HL-60/S4 treated with retinoic acid at 250 ng/mL for 4 days and 3 days (cell line): Measurements from ENCODE around the gene CNNM2.
"Not testable (repeated sequence)": the region's sequence is repeated elsewhere in the genome, so short reads cannot be mapped to it uniquely, and the experiment has no call there.

ENCODE experiments used
- in situ Hi-C: fragments of 300-500 bp; cut with MboI; formaldehyde crosslinking; loops from 2 replicates; pipeline ENCODE4 v1.7.0; 2022; ENCODE audit warnings: low sequenced_read_pairs

The CNNM2 gene

DNA sequence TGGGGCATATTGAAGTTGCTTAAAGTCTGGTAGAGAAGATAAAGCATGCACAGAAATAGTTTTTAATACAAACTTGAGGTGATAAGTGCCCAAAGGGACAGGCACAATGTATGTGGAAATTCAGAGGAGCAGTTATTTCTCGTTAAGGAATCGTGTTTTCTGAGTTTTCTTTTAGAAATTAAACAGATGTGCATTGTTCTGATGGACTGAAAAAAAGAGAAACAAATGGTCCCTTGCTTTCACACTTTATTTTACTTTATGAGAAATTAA is 45.6 kb downstream of the CNNM2 start:
- in situ Hi-C loops: no loop called here

DNA sequence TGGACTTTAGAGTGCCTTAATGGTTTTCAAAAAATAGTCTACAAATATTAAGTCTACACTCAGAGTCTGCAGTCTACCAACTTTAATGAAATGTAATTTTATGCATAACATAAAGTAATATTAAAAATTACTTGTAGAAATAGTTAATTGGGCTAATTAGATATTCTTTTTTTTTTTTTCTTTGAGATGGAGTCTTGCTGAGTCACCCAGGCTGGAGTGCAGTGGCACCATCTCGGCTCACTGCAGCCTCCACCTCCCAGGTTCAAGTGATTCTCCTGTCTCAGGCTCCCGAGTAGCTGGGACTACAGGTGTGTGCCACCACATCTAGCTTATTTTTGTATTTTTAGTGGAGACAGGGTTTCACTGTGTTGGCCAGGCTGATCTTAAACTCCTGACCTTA is 46.0 kb downstream of the CNNM2 start:
- in situ Hi-C loops: not testable (repeated sequence)

DNA sequence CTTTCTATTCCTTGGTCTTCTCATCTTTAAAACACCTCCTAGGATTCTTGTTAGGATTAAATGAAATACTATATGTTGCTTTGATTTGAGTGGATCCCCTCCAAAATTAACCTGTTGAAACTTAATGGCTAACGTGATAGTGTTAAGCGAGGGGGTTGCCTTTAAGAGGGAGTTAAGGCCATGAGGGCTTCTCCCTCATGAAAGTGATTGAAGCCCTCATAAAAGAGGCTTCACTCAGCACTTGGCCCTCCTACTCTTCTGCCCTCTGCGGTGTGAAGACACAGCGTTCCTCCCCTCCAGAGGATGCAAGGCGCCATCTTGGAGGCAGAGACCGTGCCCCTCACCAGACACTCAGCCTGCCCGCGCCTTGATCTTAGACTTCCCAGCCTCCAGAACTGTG is 46.6 kb downstream of the CNNM2 start:
- in situ Hi-C loops: no loop called here

DNA sequence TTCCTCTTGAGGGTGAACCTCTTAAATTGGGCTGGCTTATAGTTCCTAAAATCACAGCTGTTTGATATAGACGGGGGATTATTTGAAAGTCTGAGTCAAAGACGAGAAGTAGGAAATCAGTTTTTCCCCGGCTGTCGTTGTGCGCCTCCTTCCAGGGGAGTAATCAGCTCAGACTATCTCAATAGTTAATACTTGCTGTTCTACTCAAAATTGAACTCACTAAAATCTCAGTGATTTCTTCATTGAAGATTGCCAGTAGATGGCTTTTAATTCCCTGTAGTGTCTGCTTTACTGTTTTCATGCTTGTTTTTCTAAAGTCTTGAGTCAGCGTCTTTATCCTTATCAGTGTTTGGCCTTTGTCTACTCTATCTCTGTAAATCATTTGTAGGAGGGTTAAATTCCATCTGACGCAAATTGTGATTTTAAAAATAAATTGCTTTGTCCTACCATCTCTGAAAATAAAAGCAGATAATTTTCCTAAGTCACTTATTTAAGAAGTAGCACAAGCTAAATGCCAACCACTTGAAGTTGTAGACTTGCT is 47.3 kb downstream of the CNNM2 start:
- in situ Hi-C loops: no loop called here

DNA sequence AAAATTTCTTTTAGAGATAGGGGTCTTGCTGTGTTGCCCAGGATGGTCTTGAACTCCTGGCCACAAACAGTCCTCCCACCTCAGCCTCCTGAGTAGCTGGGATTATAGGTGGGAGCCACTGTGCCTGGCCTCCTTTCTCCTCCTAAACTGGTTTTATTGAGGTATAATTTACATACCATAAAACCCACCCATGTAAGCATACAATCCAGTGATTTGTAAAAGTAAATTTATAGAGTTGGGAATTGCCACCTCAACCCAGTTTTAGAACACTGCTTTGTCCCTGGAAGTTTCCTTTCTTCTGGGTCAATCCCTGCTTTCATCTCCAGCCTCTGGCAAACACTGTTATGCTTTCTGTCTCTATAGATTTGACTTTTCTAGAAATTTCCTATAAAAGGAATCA is 49.0 kb downstream of the CNNM2 start:
- in situ Hi-C loops: no loop called here

DNA sequence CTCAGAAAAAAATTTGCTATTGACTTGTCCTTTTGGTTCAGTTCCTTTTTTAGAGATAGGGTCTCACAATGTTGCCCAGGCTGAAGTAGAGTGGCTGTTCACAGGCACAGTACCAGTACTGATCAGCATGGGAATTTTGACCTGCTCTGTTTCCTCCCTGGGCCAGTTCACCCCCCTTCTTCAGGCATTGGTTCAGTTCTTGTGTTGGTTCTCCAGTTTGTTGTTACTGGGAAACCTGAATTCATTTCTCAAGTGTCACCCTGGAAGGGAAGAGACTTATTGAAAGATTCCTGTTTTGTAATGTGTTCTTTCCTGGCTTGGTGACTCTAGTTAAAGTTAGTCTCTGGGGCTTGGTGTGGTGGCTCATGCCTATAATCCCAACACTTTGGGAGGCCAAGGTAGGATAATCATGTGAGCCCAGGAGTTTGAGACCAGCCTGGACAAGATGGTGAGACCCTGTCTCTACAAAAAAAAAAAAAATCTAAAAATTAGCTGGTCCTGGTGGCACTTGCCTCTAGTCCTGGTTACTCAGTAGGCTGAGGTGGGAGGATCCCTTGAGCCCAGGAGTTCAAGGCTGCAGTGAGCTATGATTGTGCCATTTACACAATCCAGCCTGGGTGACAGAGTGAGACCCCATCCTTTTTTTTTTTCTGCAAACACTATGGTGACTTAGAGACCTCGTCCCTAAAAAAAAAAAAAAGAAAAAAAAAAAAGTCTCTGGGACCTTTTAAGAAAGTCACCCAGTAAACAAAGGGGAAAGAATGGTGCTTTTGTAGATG is 52.7 kb downstream of the CNNM2 start:
- in situ Hi-C loops: no loop called here

DNA sequence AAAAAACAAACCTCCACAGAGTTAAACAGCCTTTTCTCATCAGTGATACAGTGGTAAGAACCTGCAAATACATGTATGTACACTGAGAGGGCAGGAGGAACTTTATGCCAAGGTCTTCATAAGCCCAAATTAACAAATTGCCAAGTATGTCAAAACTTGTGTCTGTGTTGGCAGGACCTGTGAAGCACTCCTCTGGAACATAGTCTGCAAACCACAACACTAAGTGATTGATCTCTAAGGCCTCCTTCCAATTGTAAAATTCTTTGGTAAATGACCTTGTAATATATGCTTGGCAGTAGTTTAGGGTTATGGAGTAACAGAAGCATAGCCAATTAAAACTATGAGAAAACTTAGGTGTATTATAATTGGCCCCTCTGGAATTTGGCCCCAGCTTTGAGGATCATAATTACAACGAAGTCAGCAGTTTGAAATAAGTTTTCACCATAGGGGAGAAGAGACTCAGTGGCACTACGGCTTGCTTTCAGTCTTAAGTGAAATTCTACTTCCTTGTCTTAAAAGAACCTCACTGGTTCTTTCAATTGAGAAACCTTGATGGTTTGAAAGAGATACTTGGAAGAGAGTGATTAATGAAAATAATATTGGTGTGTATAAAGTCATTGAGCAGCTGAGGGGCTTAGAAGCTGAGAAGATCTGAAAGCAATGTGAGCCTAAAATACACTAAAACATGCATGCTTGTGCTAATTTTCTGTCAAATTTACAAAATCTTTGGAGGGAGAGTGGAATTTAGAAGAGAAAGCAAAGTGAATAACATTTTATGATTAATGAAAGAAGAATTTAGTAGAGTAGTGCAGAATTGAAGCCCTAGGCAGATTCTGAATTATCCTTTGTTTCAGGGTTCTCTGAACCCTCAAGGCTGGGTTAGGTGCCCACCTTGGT is 57.6 kb downstream of the CNNM2 start:
- in situ Hi-C loops: no loop called here

DNA sequence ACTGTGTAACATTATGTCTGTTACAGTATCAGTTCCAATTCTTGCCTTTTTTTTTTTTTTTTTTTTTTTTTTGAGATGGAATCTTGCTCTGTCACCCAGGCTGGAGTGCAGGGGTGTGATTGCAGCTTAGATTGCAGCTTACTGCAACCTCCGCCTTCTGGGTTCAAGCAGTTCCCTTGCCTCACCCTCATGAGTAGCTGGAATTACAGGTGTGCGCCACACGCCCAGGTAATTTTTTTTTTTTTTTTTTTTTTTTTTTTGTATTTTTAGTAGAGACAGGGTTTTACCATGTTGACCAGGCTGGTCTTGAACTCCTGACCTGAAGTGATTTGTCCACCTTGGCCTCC is 58.3 kb downstream of the CNNM2 start:
- in situ Hi-C loops: not testable (repeated sequence)

DNA sequence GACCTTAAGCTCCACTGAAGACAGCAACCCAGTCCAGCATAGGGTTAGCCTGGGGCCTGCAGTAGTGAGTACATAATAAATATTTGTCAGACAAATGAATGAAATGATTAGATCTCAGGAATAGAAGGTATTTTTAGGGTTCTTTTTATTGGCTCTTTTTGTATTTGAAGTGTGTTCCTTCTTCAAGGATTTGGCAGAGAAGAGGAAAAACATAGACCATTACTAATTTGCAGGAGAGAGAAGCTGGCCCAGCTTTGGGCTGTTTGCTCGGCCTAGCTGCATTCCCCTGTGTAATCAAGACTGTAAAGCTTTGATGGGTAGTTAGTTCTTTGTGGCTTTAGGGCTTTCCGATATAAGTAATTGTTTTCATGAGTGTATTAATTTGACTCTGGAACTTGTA is 64.2 kb downstream of the CNNM2 start:
- in situ Hi-C loops: no loop called here

DNA sequence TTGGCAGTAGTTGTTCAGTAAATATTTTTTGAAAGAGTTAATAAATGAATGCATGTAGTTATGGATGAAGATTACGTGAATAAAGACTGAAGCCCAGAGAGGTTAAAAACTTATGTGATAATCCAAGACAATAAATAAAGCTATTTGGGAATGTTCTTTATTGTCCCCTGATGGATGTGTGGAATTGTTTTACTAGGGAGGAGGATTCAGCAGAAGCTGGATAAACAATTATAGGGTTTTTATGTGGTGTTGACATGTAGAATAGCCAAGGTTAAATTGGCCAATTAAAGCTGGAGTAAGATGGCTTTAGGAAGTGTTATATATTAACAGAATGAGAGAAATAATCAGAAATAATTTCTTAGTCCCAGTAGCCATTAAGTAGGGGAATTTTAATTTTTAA is 66.0 kb downstream of the CNNM2 start:
- in situ Hi-C loops: no loop called here

DNA sequence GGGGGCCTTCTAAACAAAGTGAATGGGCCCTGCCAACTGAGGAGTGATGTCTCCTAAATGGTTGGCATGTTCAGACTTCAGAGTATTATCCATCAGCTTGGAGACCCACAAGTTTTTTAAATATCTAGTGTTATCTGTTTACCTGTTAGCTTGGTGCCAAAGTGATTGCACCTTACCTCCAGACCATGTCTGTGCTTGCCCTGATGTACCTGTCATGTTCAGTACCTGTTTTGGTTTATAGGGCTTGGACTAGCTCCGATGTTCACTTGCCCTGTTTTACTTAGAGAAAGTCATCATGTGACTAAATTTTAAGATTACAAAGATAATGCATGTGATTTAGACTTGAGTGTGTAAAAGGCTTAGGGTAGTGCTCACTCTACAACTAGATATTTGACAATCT is 67.7 kb downstream of the CNNM2 start:
- in situ Hi-C loops: no loop called here

DNA sequence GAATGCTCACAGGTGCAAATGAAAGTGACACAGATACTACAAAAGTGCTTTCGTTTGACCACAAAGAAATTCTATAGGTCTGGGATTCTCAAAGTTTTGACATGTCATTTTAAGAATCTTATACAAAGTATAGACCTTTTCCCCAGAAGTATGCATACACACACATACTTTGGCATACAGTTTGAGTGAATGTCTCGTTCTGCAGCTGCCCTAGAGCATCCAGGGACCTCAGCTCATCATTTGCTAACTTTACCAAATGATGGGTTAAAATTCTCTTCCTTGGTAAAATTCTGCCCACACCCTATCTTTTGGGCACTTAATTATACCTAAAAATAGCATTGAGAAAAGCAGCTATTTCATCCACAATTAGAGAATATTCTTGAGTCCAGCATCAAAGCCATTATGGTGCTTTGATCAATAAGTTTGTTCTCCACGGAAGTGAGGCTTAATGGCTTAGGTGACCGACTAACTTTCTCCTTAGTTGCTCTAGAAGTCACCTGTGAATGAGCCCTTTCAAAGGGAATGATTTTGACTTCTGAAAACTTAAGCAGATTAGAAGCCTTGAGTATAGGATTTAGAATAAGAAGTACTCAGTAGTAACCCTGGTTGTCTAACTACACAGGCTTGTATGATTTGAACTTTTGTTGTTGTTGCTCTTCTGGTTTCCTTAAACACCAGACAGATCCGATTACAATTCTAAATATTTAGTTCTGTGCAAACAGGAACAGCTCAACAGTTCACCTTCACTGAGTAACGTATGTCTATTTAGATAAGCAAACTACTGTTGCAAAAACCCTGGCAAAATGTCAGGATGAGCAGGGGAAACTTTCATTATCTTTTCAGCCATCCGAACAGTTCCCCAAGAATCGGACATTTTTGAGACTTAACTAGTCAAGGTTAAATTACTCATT is 70.6 kb downstream of the CNNM2 start:
- in situ Hi-C loops: no loop called here

DNA sequence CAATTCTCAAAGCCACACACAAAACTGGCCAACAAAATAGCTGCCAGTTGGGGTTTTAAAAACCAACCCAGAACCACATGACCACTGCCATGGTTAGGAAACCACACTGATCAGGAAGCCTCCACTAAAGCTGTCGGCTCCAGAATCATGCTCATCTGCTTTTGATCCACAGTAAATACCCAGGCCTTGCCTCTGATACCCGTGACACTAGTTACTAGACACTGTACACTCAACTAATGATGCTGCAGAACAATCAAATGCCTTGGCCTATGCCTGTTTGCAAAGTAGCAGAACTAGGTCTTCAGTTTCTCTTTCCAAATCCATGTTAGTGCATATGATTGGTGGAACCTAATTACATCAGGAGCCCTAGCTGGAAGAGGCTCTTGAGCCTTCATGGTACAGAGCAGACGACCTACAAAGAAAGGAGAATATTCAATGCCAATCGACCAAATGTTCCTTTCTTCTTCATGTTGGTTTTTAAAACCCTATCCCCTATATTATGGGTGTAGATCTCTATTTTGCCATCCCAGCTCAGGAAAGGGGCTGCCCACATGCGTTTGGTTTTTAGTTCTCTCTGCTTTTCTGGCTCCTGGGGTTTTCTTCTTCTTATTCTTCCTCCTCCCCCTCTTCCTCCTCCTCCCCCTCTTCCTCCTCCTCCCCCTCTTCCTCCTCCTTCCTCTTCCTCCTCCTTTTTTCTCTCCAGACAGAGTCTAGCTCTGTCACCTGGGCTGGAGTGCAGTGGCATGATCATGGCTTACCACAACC is 76.6 kb downstream of the CNNM2 start:
- in situ Hi-C loops: no loop called here

DNA sequence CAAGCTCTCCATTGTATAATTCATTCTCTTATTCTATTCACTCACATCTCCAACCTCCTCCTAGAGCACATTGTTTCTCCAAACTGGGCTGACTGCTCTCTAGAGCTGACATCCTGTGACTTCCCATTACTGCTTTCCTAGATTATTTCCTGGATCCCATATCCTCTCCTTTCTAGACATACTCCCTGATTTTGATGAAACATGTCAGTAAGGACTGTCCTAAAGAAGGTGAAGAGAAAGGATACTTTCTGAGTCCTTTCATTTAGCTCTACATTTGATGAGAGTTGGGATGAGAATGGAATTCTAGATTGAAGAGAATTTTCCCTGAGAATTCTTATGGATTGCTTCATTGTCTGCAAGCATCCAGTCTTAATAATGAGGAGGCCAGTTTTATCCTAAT is 78.8 kb downstream of the CNNM2 start:
- in situ Hi-C loops: no loop called here

DNA sequence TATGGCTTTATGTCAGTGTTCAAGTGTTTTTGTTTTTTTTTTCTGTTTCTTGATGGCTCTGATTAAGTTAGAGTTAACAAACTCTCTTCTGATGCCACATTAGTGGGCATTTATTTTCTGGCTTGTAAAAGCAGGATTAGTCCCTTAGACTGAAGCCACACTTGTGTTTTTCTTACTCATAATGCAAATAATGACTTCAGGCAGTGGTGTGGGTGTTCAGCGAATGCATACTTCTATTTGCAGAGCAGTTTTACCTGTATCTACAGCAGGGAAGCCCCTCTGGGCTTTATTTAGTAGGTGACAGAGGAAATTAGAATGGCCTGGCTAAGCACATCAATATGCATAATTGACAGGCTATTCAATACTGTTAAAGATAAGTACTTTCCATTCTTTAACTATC is 79.9 kb downstream of the CNNM2 start:
- in situ Hi-C loops: no loop called here

DNA sequence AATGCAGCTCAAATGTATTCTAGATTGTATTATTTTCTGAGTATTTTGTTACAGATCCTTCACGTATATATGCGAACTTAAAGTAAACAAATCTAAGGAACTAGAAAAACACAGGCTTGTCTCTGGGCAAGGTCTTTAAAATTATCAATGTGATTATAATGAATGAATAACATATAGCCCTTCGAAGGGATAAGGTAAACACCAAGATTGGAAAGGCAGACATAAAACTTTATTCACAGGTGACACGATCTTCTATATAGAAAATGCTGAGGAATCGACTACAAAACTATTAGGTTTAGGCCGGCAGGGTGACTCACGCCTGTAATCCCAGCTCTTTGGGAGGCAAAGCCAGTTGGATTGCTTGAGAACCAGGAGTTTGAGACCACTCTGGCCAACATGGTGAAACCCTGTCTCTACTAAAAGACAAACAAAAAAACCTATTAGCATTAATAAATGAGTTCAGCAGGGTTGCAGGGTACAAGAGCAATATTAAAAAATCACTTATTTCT is 80.4 kb downstream of the CNNM2 start:
- in situ Hi-C loops: no loop called here

DNA sequence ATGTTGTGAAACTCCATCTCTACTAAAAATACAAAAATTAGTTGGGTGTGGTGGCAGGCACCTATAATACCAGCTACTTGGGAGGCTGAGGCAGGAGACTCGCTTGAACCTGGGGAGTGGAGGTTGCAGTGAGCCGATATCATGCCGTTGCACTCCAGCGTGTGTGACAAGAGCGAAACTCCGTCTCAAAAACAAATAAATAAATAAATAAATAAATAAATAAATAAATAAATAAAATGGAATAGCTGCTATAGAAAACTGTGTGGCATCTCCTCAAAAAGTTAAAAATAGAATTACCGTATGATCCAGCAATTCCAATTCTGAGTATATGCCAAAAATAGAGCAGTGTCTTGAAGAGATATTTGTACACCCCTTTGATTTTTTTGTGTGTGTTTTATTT is 82.0 kb downstream of the CNNM2 start:
- in situ Hi-C loops: not testable (repeated sequence)

DNA sequence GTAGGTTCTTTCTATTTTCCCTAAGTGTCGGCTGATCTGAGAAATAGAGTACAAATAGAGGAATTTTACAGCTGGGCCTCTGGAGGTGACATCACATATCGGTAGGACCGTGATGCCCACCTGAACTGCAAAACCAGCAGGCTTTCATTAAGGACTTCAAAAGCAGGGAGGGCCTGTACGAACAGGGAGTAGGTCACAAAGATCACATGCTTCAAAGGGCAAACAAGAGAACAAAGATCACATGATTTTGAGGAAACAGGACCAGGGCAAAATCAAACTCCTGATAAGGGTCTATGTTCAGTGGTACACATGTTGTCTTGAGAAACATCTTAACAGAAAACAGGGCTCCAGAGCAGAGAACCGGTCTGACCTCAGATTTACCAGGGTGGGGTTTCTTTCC is 88.9 kb downstream of the CNNM2 start:
- in situ Hi-C loops: no loop called here

DNA sequence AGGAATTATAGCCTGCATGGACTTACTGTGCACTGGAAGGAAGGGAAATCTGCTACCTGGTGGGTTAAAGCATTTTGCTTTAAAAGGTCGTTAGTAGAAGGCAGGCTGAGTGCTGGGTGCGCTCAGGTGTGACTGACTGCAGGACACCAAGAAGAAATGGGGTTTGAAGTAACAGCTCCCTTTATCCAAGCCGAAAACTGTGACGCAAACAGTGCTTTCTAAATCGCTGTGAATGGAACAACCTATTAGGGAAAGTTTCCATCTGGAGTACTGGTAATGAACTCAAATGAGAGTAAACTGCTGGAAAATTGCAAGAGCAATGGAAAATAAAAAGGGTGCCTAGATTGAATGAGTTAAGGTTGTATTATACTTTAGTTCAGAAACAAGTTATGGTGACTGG is 95.3 kb downstream of the CNNM2 start:
- in situ Hi-C loops: no loop called here

DNA sequence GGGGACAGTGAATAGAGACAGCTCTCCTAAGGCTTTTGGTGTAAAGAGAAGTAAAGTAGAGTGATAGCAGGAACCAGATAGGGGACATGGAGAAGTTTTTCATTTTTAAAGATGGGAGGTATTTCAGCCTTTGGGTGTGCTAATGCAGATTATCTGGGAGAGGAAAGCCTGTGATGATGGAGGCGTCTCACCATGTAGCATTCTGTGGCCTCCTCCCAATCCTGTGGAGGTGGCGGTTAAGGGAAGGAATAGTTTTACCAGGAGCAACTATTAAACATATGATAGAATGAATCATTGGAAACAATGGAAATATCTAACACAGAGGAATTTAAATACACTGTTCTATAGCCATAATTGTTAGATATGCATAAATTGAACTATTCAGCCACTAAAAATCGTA is 101.3 kb downstream of the CNNM2 start:
- in situ Hi-C loops: no loop called here
